Activated T-helper 1 cell treated with anti-CD3 and anti-CD28 coated beads, Interleukin-12 subunit alpha, Interleukin-12 subunit beta, Interleukin-2, Interleukin-4 antibody, amounts not matched to agents 30 ng/mL and 10 ng/mL and 1 ng/mL, durations not matched to agents 14 hours and 24 hours and 36 hours (primary cell): Measurements from ENCODE around the gene RALGPS1. TPM values are rescaled to one million over a fixed set of nuclear protein-coding genes. Genes with fewer than 3 reads are reported as not detected.

ENCODE experiments used
- DNase-seq: peaks from one replicate; pipeline ENCODE4 v3.0.0; 2021; ENCODE audit warnings: low spot score
- H3K27ac Mint-ChIP-seq: one replicate; pipeline ENCODE4 v1.8.0; 2021; ENCODE audit warnings: mild to moderate bottlenecking, mixed read lengths
- H3K27me3 Mint-ChIP-seq: one replicate; pipeline ENCODE4 v1.8.0; 2022; ENCODE audit warnings: mild to moderate bottlenecking, moderate library complexity, mixed read lengths; ENCODE audit not compliant: insufficient read depth
- H3K36me3 Mint-ChIP-seq: one replicate; pipeline ENCODE4 v1.8.0; 2021; ENCODE audit warnings: low read depth, mixed read lengths
- H3K4me1 Mint-ChIP-seq: one replicate; pipeline ENCODE4 v1.8.0; 2021; ENCODE audit warnings: low read depth, mixed read lengths
- H3K4me3 Mint-ChIP-seq: one replicate; pipeline ENCODE4 v1.8.0; 2021; ENCODE audit warnings: mild to moderate bottlenecking, moderate library complexity, mixed read lengths
- H3K9me3 Mint-ChIP-seq: one replicate; pipeline ENCODE4 v1.8.0; 2021; ENCODE audit warnings: mixed read lengths
- intact Hi-C: fragments of 100-400 bp; cut with micrococcal nuclease; formaldehyde crosslinking; loops from one replicate; pipeline ENCODE4 v1.15.1; 2024
- total RNA-seq: library from RNA; stranded (reverse); gene quantifications from 2 replicates; pipeline ENCODE4 v1.2.3, GENCODE V29; 2022

Gene RALGPS1
- total RNA-seq, 1 donor from 2014 or later: 1.4 TPM

DNA sequence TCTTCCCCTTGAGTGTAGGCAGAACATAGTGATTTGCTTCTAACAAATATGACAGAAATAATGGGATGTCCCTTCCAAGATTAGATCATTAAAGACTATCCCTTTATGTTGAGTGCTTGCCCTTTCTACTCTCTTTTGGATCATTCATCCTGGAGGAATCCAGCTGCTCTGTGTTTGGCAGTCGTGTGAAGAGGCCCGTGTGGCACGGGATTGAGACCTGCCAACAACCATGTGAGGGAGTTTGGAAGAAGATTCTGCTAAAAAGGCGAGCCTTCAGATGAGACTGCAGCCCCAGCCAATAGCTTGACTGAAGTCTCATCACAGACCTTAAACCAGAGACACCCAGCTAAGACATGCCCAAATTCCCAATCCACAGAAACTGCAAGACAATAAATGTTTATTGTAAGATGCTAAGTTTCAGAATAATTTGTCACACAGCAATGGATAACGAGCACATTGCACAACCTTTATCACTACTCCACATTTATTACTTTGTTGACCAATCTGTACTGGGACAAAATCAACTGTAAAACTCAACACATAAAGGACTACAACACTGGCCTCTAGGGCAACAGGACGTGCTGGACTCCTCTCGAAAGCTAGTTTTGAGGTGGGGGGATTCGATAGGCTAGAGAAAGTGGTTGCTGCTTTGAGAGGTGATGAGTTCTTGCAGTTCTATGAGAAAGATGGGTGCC, 165.0 kb downstream of the RALGPS1 start:
- no peaks in the 10 kb centered on the region for H3K36me3 Mint-ChIP-seq

DNA sequence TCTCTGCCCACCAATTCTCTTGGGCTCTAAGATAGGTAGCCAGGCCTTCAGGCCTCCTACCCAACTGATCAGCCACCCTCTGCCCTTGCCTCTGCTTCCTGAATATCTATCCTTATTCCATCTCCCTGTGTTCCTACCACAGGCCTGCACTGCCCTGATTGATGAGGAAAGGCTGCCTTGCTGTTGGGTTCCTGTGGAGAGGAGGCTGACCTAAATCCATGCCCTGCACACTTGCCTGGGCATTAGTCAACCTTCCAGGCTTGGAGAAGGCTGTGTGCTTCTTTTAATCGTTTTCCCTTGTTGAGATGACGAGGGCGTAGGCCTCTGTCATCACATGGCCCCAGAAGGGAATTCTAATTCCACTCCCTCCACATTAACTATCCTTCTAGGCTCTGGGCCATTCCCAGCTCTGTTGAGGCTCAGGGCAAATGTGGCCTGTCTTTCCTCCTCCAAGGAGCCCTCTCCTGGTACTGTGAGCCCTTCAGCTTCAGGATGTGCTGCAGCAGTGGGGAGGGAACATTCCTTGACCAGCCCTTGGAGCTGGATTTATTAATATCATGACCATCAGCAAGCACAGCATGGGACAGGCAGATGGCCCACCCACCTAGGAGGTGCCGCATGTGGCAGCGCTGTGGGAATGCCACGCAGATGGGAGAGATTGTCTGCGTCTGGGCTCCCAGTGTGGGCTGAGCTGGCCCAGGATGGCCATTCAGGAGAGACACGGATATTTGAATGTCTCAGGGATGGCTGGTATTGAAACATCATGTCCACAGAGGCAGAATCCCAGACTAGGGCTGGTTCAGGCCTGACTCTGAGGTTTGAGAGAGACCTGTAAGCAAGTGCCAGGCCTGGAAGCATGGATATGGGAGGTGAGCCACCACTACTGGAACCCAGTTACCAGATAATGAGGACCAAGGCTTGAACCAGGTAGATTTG, 166.9 kb downstream of the RALGPS1 start:
- H3K36me3 Mint-ChIP-seq: no peaks in the 10 kb centered on the region
- no peak for DNase-seq
- no peaks in the 10 kb centered on the region for H3K9me3 Mint-ChIP-seq
- peaks cover 18% of the 10 kb centered on the region for H3K27me3 Mint-ChIP-seq
- H3K27ac Mint-ChIP-seq: no peak overlapping the region
- H3K4me1 Mint-ChIP-seq: peaks cover 26% of the 10 kb centered on the region
- intact Hi-C loops: no loop called here
- no peak overlapping the region for H3K4me3 Mint-ChIP-seq

More for the DNA sequence above, 165.0 kb downstream of the RALGPS1 start:
- no peaks in the 10 kb centered on the region for H3K9me3 Mint-ChIP-seq
- no peak overlapping the region for H3K27ac Mint-ChIP-seq
- no peak overlapping the region for H3K4me3 Mint-ChIP-seq
- DNase-seq: no peak
- intact Hi-C loops: no loop called here
- peaks cover 22% of the 10 kb centered on the region for H3K27me3 Mint-ChIP-seq
- peaks cover 21% of the 10 kb centered on the region for H3K4me1 Mint-ChIP-seq

DNA sequence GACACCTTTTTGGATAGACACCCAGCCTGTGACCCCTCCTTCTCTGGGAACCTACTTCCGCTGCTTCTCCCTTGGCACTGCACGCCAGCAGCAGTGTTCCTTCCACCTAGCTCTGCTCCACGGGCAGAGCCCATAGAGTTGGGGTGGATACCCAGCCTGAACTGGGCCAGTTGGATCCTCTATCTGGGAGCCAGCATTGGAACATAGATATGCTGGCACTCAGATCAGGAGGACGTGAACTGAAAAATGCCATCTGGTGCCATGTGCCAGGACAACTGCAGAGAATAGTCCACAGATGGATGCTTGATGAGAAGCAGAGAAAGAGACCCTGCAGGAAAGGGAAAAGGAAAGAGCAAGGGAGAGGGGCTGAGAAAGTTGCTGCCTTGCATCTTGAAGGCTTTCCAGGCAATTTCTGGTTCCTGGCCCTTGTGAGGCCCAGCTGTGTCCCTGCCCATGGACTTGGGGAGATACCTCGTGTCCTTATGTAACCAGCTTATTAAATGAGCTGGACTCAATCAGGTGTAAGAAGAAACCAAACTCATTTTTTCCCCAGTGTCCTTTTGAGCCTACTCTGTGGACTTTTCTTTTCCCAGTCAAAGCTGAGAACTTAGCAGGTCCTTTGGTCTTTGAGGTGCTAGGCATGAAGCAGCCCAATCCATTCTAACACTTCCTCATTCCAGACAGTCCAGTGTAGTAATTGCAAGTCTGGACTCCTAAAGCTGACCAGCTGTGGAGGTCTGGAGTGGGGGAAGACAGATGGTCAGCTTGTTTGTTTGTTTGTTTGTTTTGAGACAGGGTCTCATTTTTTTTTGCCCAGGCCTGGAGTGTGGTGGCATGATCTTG, 168.8 kb downstream of the RALGPS1 start:
- Mint-ChIP-seq H3K9me3 (no peaks in the 10 kb centered on the region), H3K4me1 (peaks cover 22% of the 10 kb centered on the region), H3K27ac (no peak overlapping the region), H3K36me3 (no peaks in the 10 kb centered on the region), H3K4me3 (no peak overlapping the region), H3K27me3 (peaks cover 14% of the 10 kb centered on the region)
- no peak for DNase-seq
- intact Hi-C loops: no loop called here

DNA sequence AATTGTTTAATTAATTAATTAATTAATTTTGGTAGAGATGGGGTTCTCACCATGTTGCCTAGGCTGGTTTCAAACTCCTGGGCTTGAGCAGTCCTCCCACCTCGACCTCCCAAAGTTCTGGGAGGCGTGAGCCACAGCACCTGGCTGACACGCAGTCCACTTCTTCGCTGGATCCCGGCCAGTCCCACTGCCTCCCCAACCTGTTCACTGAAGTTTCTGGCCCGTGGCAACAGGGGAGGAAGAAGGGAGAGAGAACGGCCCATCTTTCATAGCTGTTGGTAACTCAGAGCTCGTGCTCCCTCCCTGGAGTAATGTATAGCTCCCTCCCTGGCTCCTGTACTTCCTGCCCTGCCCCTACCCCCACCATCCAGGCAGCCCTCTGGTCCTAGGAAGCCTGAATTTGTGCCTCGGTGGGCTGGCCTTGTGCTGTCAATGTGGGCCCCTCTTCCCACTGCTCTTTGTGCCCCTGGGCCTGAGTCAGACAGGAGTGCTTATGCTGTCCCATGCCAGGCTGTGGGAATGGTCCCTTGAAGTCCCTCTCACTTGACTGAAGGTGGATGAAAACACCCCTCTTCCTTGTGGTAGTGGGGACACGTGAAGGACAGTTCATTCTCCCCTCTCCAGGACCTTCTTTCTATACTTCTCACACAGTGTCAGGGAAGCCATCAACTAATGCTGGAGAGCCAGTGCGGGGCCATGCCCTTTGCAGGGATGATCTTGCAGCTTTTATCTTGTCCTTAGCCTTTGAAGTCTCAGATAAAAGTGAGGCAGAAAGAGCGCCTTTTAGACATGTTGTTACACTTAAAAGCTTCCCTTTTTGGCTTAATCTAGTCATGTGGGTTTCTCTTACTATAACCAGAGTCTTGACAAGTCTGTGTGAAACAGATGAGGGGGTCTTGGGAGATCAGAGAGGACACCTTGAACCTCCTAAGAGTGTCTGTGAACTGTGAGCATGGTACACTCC, 169.8 kb downstream of the RALGPS1 start:
- Mint-ChIP-seq H3K9me3 (no peaks in the 10 kb centered on the region), H3K27ac (no peak overlapping the region), H3K36me3 (no peaks in the 10 kb centered on the region), H3K27me3 (peaks cover 11% of the 10 kb centered on the region), H3K4me3 (no peak overlapping the region), H3K4me1 (peaks cover 12% of the 10 kb centered on the region)
- intact Hi-C loops: no loop called here
- no peak for DNase-seq

DNA sequence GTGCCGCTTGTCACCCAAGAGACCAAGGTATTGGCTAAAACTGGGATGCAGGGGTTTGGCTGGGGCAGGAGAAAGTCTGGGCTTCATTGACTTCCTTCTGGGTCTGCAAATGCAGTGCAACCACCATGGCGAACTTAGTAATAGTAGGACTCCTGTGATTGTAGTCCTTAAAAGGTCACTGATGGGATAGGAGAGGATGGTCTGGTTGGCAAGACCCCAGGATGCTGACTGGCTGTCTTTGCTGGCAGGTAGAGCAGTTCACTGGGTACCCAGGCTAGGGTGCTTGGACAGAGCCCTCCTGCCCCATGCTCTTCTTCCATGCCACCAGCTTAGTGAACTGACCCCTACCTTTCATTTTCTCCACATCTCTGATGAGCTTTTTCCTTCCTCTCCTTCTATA, 170.6 kb downstream of the RALGPS1 start:
- no peak overlapping the region for H3K4me3 Mint-ChIP-seq
- no peaks in the 10 kb centered on the region for H3K9me3 Mint-ChIP-seq
- intact Hi-C loops: no loop called here
- H3K4me1 Mint-ChIP-seq: peaks cover 10% of the 10 kb centered on the region
- H3K36me3 Mint-ChIP-seq: no peaks in the 10 kb centered on the region
- H3K27ac Mint-ChIP-seq: no peak overlapping the region
- H3K27me3 Mint-ChIP-seq: peaks cover 9% of the 10 kb centered on the region
- no peak for DNase-seq

DNA sequence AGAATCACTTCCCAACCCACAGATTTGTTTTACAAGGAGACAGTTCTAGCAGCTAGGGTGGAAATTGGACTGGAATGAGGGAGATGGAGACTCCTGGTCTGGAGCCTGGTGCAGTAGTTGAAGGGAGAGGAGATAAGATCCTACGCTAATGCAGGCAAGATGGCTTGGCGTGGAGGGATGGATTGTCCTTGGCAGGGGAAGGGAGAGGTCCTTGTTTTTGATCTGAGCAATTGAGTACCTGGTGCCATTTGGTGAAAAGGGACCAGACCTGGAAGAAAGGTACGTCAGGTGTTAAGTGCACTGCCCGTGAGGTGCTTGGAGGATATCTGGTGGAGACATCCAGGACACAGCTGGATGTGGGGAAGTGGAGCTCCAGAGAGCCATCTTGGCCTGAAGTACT, 172.2 kb downstream of the RALGPS1 start:
- Mint-ChIP-seq H3K4me1 (peaks cover 10% of the 10 kb centered on the region), H3K4me3 (no peak overlapping the region), H3K36me3 (no peaks in the 10 kb centered on the region), H3K27me3 (peaks cover 9% of the 10 kb centered on the region), H3K9me3 (no peaks in the 10 kb centered on the region), H3K27ac (no peak overlapping the region)
- no peak for DNase-seq
- intact Hi-C loops: no loop called here

DNA sequence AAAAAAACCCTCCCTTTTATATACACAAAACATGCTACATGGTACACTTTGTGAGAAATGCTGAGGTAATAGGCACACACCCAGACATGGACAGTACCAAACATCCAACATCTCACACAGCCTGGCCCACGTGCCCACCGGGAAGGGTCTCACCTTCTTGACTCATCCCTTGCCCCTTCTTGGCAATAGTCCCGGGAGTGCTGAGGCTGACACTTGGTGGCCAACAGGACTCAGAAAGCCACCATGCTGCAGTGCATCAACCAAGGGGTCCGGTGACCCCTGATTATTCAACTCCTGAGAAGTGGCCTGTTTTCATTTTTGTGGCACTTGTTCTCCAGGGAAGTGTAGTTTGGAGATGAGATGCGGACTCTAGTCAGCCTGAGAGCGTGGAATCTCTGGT, 172.8 kb downstream of the RALGPS1 start:
- H3K36me3 Mint-ChIP-seq: no peaks in the 10 kb centered on the region

DNA sequence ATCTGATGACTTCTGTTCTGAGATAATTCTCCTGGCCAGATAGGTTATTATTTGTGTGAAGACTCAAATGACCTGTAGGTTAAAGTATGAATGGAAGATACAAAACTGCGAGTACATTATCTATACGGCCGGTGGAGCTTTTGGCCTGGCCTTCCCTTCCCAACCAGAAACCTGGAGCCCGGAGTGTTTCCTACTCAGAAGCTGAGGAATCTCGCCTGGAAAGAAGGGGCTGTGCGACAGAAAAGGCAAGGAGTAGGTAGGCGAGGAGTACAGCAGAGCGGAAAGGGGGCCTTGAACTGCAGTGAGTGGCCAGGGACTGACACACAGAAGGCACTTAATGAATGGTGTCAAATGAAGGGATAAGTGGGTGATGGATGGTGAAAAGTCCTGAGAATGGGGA, 173.3 kb downstream of the RALGPS1 start:
- intact Hi-C loops: no loop called here
- Mint-ChIP-seq H3K27me3 (peaks cover 9% of the 10 kb centered on the region), H3K4me3 (no peak overlapping the region), H3K9me3 (no peaks in the 10 kb centered on the region), H3K4me1 (peaks cover 10% of the 10 kb centered on the region), H3K27ac (no peak overlapping the region), H3K36me3 (no peaks in the 10 kb centered on the region)
- DNase-seq: no peak

More for the DNA sequence above, 172.8 kb downstream of the RALGPS1 start:
- Mint-ChIP-seq H3K9me3 (no peaks in the 10 kb centered on the region), H3K27me3 (peaks cover 9% of the 10 kb centered on the region), H3K4me3 (no peak overlapping the region), H3K4me1 (peaks cover 10% of the 10 kb centered on the region), H3K27ac (no peak overlapping the region)
- intact Hi-C loops: no loop called here
- no peak for DNase-seq

DNA sequence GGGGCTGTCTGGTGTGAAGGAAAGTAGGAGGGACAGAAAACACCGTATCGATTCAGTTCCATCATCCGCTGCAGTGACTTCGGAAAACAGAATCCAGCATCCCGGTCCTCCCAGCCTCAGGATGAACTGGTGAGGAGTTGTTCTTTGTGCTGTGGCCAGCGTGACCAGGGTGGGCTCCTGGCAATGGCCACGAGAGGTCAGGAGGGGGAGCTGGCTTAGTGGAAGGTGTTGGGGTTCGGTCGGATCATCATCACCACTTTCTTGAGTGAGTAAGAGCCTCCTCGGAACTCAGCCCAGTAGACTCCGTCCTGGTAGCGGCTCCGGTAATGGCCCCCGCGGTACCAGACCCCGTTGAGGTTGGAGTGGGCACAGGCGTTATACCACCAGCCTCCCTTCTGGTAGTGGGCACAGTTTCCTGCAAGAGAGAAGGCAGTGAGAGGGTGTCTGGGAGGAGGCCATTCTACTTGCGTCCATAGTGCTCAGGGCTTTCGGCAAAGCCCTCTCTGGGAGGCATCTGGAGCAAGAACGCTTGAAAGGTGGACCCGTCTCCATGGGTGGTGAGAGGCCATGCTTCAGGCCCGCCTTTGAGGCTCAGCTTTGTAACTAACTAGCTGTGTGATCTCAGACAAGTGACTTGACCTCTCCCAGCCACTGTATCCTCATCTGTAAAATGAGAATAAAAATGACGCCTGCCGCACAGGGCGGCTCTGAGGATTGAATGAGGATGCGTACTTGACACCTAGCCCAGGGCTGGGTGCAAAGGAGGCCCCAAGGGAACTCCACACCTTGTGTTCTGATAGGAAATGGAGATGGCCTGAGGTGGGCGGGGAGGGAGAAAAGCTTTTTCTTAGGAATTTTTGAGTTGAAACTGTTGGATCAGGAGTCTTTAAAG, 174.4 kb downstream of the RALGPS1 start:
- no peaks in the 10 kb centered on the region for H3K36me3 Mint-ChIP-seq
- H3K27me3 Mint-ChIP-seq: peaks cover 9% of the 10 kb centered on the region
- DNase-seq: no peak
- intact Hi-C loops: no loop called here
- H3K27ac Mint-ChIP-seq: no peak overlapping the region
- peaks cover 10% of the 10 kb centered on the region for H3K4me1 Mint-ChIP-seq
- H3K4me3 Mint-ChIP-seq: no peak overlapping the region
- no peaks in the 10 kb centered on the region for H3K9me3 Mint-ChIP-seq

DNA sequence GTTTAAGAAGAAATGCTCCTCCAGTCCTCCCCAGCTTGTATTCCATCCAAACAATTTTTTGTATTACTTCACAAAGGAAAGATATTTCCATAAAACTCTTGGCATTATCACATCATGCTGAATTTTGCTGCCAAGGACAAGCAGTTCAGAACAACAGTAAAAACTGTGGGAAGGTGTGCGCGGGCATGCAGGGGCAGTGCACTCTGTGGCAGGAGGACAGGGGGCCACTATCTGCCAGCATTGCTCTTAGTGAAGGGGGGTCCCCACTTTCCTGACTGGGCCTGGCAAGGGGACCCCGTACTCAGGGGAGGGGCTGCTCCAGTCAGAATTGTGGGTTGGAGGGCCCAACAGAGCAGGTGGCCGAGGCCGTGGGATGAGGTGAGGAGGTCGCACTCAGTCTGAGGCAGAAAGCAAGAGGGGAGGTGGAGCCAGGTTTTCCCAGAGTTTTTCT, 175.1 kb downstream of the RALGPS1 start:
- Mint-ChIP-seq H3K27ac (no peak overlapping the region), H3K27me3 (peaks cover 9% of the 10 kb centered on the region), H3K36me3 (no peaks in the 10 kb centered on the region), H3K4me1 (peaks cover 5% of the 10 kb centered on the region), H3K4me3 (no peak overlapping the region), H3K9me3 (no peaks in the 10 kb centered on the region)
- intact Hi-C loops: no loop called here
- no peak for DNase-seq

DNA sequence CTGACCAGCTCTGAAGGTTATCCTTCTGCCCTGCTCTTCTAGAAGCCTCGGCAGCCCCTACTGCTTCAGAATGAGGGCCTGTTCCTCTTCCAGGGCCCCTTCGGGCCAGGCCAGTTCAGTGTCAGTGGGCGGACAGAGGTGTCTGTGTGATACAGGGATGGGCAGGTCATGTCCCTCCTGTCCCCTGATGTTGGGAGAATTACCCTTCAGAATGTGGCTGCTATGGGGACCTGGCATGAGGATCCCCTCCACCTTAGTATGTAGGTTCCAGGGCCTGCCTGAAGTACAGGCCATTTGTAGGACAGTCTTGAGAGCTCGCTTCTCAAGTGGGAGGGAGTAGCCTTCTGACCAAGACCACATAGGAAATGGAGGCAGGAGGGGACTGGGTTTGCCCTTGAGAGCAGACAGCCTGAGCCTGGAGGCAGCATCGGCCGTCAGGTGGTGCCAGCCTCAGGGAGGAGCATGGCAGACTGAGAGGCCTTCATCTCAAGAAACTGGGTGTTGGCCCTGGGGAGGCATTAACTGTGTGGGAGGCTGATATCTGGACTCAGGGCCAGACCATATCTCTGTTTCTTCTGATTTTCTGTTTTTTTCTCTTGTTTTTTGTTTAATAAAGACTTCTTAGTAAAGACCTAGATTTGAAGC, 175.9 kb downstream of the RALGPS1 start:
- Mint-ChIP-seq H3K36me3 (no peaks in the 10 kb centered on the region), H3K27me3 (peaks cover 9% of the 10 kb centered on the region), H3K4me3 (no peak overlapping the region), H3K4me1 (no peaks in the 10 kb centered on the region), H3K9me3 (no peaks in the 10 kb centered on the region), H3K27ac (no peak overlapping the region)
- DNase-seq: no peak
- intact Hi-C loops: no loop called here
